Testis (tissue), 2 donors: ENCODE data around the gene PAFAH2.

Experiments used
- POLR2A ChIP-seq: fragments of 450-650 bp; IDR thresholded peaks from one replicate; pipeline ENCODE4 v1.6.1; 2017; ENCODE audit warnings: antibody characterized with exemption, mild to moderate bottlenecking, moderate library complexity
- TF ChIP-seq, protein P1 (sequence below), 3 experiments: fragments of 450-650 bp in 2 of 3; fragments of 200-600 bp in 1 of 3; sonication (generic) in 1 of 3; IDR thresholded peaks; one replicate each; pipeline ENCODE4 v1.5.1; 2016 to 2019; ENCODE audit warnings: antibody characterized with exemption in 3 of 3, mild to moderate bottlenecking in 2 of 3, moderate library complexity in 1 of 3

DNA sequence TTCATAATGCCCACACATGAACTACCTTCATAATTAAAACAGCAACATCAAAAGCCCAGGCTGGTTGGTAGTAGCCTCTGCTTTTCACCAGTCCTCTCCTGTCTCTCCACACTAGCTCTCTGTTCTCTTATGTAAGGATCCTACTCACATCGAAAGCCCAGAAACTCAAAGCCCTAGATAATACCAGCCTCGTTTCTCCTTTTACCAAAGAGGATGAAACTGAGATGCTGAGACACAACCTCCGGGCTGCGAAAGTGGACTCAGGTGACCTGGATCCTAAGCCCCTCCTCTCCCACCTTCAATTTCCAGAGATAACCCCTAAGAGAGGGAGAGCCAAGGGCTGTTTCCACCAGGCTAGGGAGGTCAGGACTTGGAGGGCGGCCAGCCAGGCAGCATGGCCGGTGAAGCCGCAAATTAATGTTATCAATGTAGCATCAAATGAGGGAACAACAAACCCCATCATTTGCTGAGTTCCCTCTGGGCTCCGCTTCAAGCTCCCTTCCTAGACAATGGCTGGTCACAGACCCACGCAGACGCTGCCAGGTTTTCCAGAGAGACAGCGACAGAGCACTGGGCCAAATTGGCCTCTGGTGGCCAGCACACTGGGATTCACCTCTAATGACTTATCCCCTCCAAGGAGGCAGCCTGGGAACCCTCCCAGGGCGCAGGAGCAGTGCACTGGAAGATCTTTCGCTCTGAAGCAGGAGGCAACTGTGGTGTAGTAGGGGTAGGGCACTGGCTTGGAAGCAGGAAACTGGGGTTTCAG, 70.9 kb downstream of the PAFAH2 start:
- TF ChIP-seq, protein P1, sequence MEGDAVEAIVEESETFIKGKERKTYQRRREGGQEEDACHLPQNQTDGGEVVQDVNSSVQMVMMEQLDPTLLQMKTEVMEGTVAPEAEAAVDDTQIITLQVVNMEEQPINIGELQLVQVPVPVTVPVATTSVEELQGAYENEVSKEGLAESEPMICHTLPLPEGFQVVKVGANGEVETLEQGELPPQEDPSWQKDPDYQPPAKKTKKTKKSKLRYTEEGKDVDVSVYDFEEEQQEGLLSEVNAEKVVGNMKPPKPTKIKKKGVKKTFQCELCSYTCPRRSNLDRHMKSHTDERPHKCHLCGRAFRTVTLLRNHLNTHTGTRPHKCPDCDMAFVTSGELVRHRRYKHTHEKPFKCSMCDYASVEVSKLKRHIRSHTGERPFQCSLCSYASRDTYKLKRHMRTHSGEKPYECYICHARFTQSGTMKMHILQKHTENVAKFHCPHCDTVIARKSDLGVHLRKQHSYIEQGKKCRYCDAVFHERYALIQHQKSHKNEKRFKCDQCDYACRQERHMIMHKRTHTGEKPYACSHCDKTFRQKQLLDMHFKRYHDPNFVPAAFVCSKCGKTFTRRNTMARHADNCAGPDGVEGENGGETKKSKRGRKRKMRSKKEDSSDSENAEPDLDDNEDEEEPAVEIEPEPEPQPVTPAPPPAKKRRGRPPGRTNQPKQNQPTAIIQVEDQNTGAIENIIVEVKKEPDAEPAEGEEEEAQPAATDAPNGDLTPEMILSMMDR (IDR thresholded peaks at IDR 0.05) = no peak
- TF ChIP-seq POLR2A = no peak
